Spinal cord (tissue), 10 donors: ENCODE results near the gene TMBIM1. TPM values are rescaled to one million over a fixed set of nuclear protein-coding genes. Genes with fewer than 3 reads are reported as not detected.

ENCODE experiments used
- DNase-seq, 6 donors: peaks; one replicate each; pipeline versions ENCODE4 v3.0.0 to v3.0.0-alpha.2; 2013 to 2015; ENCODE audit warnings: low spot score in 6 of 6, low read depth in 4 of 6
- H3K27ac ChIP-seq: one replicate; pipeline ENCODE4 v1.5.1; 2013; ENCODE audit warnings: low read depth, low read length, control low read depth
- H3K27me3 ChIP-seq: one replicate; pipeline ENCODE4 v1.6.1; 2013; ENCODE audit warnings: low read length; ENCODE audit not compliant: control insufficient read depth, insufficient read depth
- H3K36me3 ChIP-seq: one replicate; pipeline ENCODE4 v1.6.1; 2013; ENCODE audit warnings: low read length; ENCODE audit not compliant: control insufficient read depth, insufficient read depth
- H3K4me1 ChIP-seq: one replicate; pipeline ENCODE4 v1.6.1; 2013; ENCODE audit warnings: low read length; ENCODE audit not compliant: control insufficient read depth, insufficient read depth
- H3K4me3 ChIP-seq: one replicate; pipeline ENCODE4 v1.5.1; 2013; ENCODE audit warnings: low read depth, low read length, control low read depth
- H3K9me3 ChIP-seq: one replicate; pipeline ENCODE4 v1.6.1; 2013; ENCODE audit warnings: low read length; ENCODE audit not compliant: control insufficient read depth, insufficient read depth
- WGBS: methylation state at CpG from one replicate; pipeline ENCODE4 v1.1.5; 2013; ENCODE audit warnings: missing lambda C conversion rate; ENCODE audit not compliant: insufficient coverage; 5-methylcytosine and 5-hydroxymethylcytosine counted together
- polyA plus RNA-seq, 2 donors: library from polyadenylated mRNA; unstranded; fragments of 120-200 nt; gene quantifications; one replicate each; pipeline ENCODE4 v1.2.1, GENCODE V29; 2013; ENCODE audit not compliant: insufficient read length in 2 of 2
- total RNA-seq, 2 donors: library from RNA; depleted of rRNA in 1 of 2; stranded (reverse); fragments of 120-200 nt in 1 of 2; fragments of >200 nt in 1 of 2; gene quantifications; one replicate each; pipeline versions ENCODE4 v1.2.3 to v1.2.4, GENCODE V29; 2013 to 2014
- donor health status: healthy.

The TMBIM1 gene
- total and polyA plus RNA-seq, 4 donors = 21.6 to 93.4 (median 42.0) TPM

DNA sequence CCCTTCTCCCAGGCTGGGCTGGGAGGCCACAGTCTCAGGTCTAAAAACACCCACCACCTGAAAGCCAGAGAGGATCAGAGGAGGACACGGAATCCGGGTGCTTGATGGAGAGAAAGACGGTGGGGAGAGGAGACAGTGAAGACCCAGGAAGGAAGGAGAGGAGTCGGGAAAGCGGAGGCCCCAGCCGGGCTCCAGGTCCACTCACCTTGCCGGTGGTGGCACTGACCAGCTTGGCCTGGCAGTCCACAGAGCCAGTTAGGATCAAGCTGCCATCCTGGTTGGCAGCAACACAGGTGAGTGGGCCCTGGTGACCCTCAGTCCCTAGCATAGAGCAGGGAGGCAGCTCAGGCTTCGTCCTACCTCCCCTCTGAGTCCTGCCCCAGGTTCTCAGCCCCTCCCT lies 26.7 kb downstream of the TMBIM1 start:
- Histone ChIP-seq H3K9me3 (no peaks in the 10 kb centered on the region), H3K4me1 (peaks cover 29% of the 10 kb centered on the region), H3K27me3 (no peaks in the 10 kb centered on the region), H3K36me3 (peaks cover 65% of the 10 kb centered on the region), H3K27ac (no peak overlapping the region), H3K4me3 (no peak overlapping the region)
- WGBS = 89% methylated on average over 8 of the region's 8 CpGs
- DNase-seq = no peak

- 92% methylated on average over 21 of the region's 22 CpGs for WGBS
- no peaks in the 10 kb centered on the region for H3K27me3 ChIP-seq
- no peak overlapping the region for H3K4me3 ChIP-seq
- H3K4me1 ChIP-seq = peaks cover 29% of the 10 kb centered on the region
- no peaks in the 10 kb centered on the region for H3K9me3 ChIP-seq
- H3K36me3 ChIP-seq = peaks cover 65% of the 10 kb centered on the region
- H3K27ac ChIP-seq = no peak overlapping the region
- DNase-seq = no peak
These were observed 27.3 kb downstream of the TMBIM1 start for GRCh38 chr2:218264773-218265561.

GRCh38 chr2:218263817-218264641 lies 28.3 kb downstream of the TMBIM1 start:
- no peak overlapping the region for H3K4me3 ChIP-seq
- no peaks in the 10 kb centered on the region for H3K9me3 ChIP-seq
- no peak overlapping the region for H3K27ac ChIP-seq
- DNase-seq = no peak
- WGBS = 90% methylated on average over 11 of the region's 17 CpGs
- H3K4me1 ChIP-seq = peaks cover 23% of the 10 kb centered on the region
- peaks cover 65% of the 10 kb centered on the region for H3K36me3 ChIP-seq
- H3K27me3 ChIP-seq = no peaks in the 10 kb centered on the region

DNA sequence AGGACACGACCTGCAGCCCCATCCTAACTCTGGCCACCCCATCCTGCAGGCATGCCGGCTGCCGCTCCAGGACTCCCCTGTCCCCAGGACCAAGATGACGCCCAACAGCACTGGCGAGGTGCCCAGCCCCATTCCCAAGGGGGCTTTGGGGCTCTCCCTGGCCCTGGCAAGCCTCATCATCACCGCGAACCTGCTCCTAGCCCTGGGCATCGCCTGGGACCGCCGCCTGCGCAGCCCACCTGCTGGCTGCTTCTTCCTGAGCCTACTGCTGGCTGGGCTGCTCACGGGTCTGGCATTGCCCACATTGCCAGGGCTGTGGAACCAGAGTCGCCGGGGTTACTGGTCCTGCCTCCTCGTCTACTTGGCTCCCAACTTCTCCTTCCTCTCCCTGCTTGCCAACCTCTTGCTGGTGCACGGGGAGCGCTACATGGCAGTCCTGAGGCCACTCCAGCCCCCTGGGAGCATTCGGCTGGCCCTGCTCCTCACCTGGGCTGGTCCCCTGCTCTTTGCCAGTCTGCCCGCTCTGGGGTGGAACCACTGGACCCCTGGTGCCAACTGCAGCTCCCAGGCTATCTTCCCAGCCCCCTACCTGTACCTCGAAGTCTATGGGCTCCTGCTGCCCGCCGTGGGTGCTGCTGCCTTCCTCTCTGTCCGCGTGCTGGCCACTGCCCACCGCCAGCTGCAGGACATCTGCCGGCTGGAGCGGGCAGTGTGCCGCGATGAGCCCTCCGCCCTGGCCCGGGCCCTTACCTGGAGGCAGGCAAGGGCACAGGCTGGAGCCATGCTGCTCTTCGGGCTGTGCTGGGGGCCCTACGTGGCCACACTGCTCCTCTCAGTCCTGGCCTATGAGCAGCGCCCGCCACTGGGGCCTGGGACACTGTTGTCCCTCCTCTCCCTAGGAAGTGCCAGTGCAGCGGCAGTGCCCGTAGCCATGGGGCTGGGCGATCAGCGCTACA lies 29.4 kb downstream of the TMBIM1 start:
- no peak for DNase-seq
- Histone ChIP-seq H3K4me1 (peaks cover 22% of the 10 kb centered on the region), H3K36me3 (peaks cover 65% of the 10 kb centered on the region), H3K4me3 (no peak overlapping the region), H3K27me3 (no peaks in the 10 kb centered on the region), H3K9me3 (no peaks in the 10 kb centered on the region), H3K27ac (no peak overlapping the region)
- 87% methylated on average over 39 of the region's 39 CpGs for WGBS

DNA sequence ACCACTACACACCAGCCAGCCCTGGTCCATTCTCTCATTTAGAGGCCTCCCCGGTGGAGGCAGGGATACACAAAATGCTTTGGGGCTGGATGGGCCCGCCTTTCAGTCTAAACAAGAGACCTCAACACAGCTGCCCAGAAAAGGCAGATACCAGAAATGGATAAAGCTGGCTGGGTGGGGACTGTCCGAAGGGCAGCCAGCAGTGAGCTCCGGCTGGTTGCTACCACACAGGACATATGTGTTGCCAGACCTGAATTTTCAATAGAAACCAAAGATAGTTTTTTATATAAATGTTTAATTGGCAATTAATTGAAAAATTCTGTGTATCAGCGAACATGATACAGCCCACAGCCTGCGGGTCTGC lies 30.1 kb downstream of the TMBIM1 start:
- no peaks in the 10 kb centered on the region for H3K27me3 ChIP-seq
- H3K9me3 ChIP-seq = no peaks in the 10 kb centered on the region
- H3K27ac ChIP-seq = no peak overlapping the region
- peaks cover 59% of the 10 kb centered on the region for H3K36me3 ChIP-seq
- H3K4me1 ChIP-seq = peaks cover 22% of the 10 kb centered on the region
- no peak for DNase-seq
- no peak overlapping the region for H3K4me3 ChIP-seq
- WGBS = 91% methylated on average over 2 of the region's 6 CpGs

DNA sequence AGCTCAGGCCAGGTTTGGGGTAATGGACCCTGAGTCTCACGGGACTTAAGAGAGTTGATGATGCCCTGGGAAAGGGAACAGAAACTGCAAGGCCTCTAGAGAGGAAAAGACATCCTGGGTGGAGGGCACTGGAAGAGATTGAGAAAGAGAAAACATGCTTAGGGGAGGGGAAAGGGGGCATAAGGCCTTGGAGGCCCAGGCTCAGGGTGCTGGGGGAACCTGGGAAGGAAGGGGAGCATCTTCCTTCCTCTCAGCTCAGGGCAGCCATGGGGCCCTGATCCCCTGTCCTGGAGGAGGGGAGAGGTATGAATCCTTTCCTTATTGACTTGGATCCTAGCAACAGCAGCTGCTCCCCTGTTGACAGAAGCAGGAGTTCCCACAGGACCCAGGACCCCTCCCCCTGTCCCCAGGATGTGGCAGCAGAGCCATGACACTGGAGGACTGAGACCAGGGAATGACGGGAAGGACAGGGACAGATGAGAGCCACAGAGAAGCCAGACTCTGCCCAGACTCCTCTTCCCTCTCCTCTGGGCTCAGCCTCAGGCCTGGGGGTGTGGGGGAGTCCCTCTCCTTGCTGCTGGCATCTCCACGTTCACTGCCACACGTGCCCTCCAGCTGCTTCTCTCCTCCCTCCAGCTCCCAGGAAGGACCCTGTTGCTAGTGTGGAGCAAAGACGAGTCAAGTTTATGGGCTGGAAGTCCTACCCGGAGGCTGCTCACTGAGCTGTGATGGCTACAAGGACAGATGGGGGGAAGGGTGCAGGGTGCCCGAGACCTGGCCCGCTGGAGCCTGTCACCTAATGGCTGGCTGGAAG lies 30.7 kb downstream of the TMBIM1 start:
- 49% methylated on average over 6 of the region's 8 CpGs for WGBS
- Histone ChIP-seq H3K27me3 (no peaks in the 10 kb centered on the region), H3K4me1 (peaks cover 22% of the 10 kb centered on the region), H3K9me3 (no peaks in the 10 kb centered on the region), H3K36me3 (peaks cover 57% of the 10 kb centered on the region), H3K4me3 (no peak overlapping the region), H3K27ac (no peak overlapping the region)
- no peak for DNase-seq

- H3K36me3 ChIP-seq = peaks cover 50% of the 10 kb centered on the region
- H3K27me3 ChIP-seq = no peaks in the 10 kb centered on the region
- no peak for DNase-seq
- peak within 1 kb of the TSS; percentile 10 for H3K27ac ChIP-seq
- no peak within 1 kb of the TSS for H3K4me3 ChIP-seq
- no peaks in the 10 kb centered on the region for H3K9me3 ChIP-seq
- H3K4me1 ChIP-seq = peaks cover 22% of the 10 kb centered on the region
- 55% methylated on average over 6 of the region's 10 CpGs for WGBS
These were observed 31.4 kb downstream of the TMBIM1 start, which contains the start of gene GPBAR1 for GRCh38 chr2:218260742-218261422. Gene GPBAR1 (plus strand): TSS chr2:218261015. CDS start chr2:218262725, 1,710 bp downstream.

GRCh38 chr2:218260166-218260565 lies 32.1 kb downstream of the TMBIM1 start:
- peaks cover 22% of the 10 kb centered on the region for H3K4me1 ChIP-seq
- H3K4me3 ChIP-seq = no peak overlapping the region
- peaks cover 43% of the 10 kb centered on the region for H3K36me3 ChIP-seq
- no peak for DNase-seq
- H3K27me3 ChIP-seq = no peaks in the 10 kb centered on the region
- H3K27ac ChIP-seq = no peak overlapping the region
- H3K9me3 ChIP-seq = no peaks in the 10 kb centered on the region
- 94% methylated on average over 2 of the region's 5 CpGs for WGBS
